SK-N-SH (cell line): Measurements from ENCODE around the gene AAMP. TPM values are rescaled to one million over a fixed set of nuclear protein-coding genes. Genes with fewer than 3 reads are reported as not detected.

ENCODE experiments used
- CTCF ChIA-PET: fragments of 300-600, 350-600 bp; formaldehyde crosslinking; extraction: SDS; loops from one replicate; lab custom pipeline; 2021; lab: Yijun Ruan, JAX
- POLR2A ChIA-PET: fragments of 350-600 bp; sonication (Branson Sonifier 250); formaldehyde crosslinking; extraction: SDS; loops from one replicate; lab custom pipeline; 2020; ENCODE audit warnings: antibody characterized with exemption, inconsistent platforms; lab: Yijun Ruan, JAX
- DNase-seq: peaks from one replicate; pipeline ENCODE4 v3.0.0; 2012
- H2AFZ ChIP-seq: fragments of 200-600 bp; sonication (generic); 2 replicates; pipeline ENCODE4 v1.8.1; 2016; ENCODE audit warnings: antibody characterized with exemption, mild to moderate bottlenecking, low read depth
- H3F3A ChIP-seq: fragments of 200-600 bp; sonication (generic); replicated peaks from 2 replicates; pipeline ENCODE3; 2016; ENCODE audit warnings: antibody characterized with exemption, mild to moderate bottlenecking; ENCODE audit not compliant: insufficient read depth
- H3K27ac ChIP-seq, 2 experiments: fragments of 200-500 bp in 1 of 2; fragments of 200-600 bp in 1 of 2; sonication (Bioruptor generic) in 1 of 2; sonication (generic), shearing (Covaris generic) in 1 of 2; 2 replicates each; pipeline versions ENCODE4 v1.5.1 to v1.6.1; 2014 to 2016; ENCODE audit warnings: low read depth in 2 of 2, inconsistent platforms in 1 of 2, low read length in 1 of 2, mild to moderate bottlenecking in 1 of 2, mixed read lengths in 1 of 2
- H3K27me3 ChIP-seq: fragments of 200-600 bp; sonication (generic), shearing (Covaris generic); 2 replicates; pipeline ENCODE4 v1.6.1; 2016; ENCODE audit warnings: mixed run types; ENCODE audit not compliant: insufficient read depth
- H3K36me3 ChIP-seq, 2 experiments: fragments of 200-500 bp in 1 of 2; fragments of 200-600 bp in 1 of 2; sonication (Bioruptor generic) in 1 of 2; sonication (generic) in 1 of 2; replicated peaks in 1 of 2; 2 replicates each; pipeline versions ENCODE3 to v1.5.1; 2014 to 2016; ENCODE audit warnings: low read length in 1 of 2, mild to moderate bottlenecking in 1 of 2; ENCODE audit not compliant: insufficient read depth in 2 of 2, control insufficient read depth in 1 of 2
- H3K4me1 ChIP-seq, 2 experiments: fragments of 200-500 bp in 1 of 2; fragments of 200-600 bp in 1 of 2; sonication (Bioruptor generic) in 1 of 2; sonication (generic), shearing (Covaris generic) in 1 of 2; 2 replicates each; pipeline versions ENCODE4 v1.5.1 to v1.6.1; 2014 to 2016; ENCODE audit warnings: low read depth in 1 of 2, low read length in 1 of 2, mixed run types in 1 of 2; ENCODE audit not compliant: insufficient read depth in 2 of 2, control insufficient read depth in 1 of 2
- H3K4me2 ChIP-seq: fragments of 200-600 bp; sonication (generic), shearing (Covaris generic); 2 replicates; pipeline ENCODE4 v1.6.1; 2017; ENCODE audit warnings: mixed run types
- H3K4me3 ChIP-seq, 2 experiments: fragments of 200-500 bp in 1 of 2; fragments of 200-600 bp in 1 of 2; sonication (Bioruptor generic) in 1 of 2; sonication (generic), shearing (Covaris generic) in 1 of 2; 2 replicates each; pipeline versions ENCODE4 v1.5.1 to v1.8.1; 2014 to 2016; ENCODE audit warnings: low read depth in 2 of 2, inconsistent platforms in 1 of 2, low read length in 1 of 2, mild to moderate bottlenecking in 1 of 2, mixed read lengths in 1 of 2, moderate library complexity in 1 of 2
- H3K79me2 ChIP-seq: fragments of 200-600 bp; sonication (generic); 2 replicates; pipeline ENCODE4 v1.8.1; 2017; ENCODE audit warnings: mild to moderate bottlenecking; ENCODE audit not compliant: insufficient read depth
- H3K9ac ChIP-seq: fragments of 200-600 bp; sonication (generic); 2 replicates; pipeline ENCODE4 v1.6.1; 2017; ENCODE audit warnings: mixed run types
- H3K9me2 ChIP-seq: fragments of 200-600 bp; sonication (generic); 2 replicates; pipeline ENCODE4 v1.6.1; 2017; ENCODE audit warnings: mixed run types
- H3K9me3 ChIP-seq: fragments of 200-600 bp; sonication (generic); 2 replicates; pipeline ENCODE4 v1.6.1; 2017; ENCODE audit warnings: mixed run types, mild to moderate bottlenecking, moderate library complexity
- H4K20me1 ChIP-seq: fragments of 200-600 bp; sonication (generic); 2 replicates; pipeline ENCODE4 v1.6.1; 2017; ENCODE audit warnings: mild to moderate bottlenecking, mixed run types; ENCODE audit not compliant: insufficient read depth
- ELF1 ChIP-seq: IDR thresholded peaks from 2 replicates; pipeline ENCODE4 v1.4.0; 2012
- MEF2A ChIP-seq: IDR thresholded peaks from 2 replicates; pipeline ENCODE4 v1.4.0; 2012; ENCODE audit warnings: low read depth, borderline replicate concordance
- MXI1 ChIP-seq: IDR thresholded peaks from 2 replicates; pipeline ENCODE4 v1.6.1; 2012; ENCODE audit warnings: mild to moderate bottlenecking, low read depth, low read length, improper control_type of control experiment
- NFIC ChIP-seq: IDR thresholded peaks from 2 replicates; pipeline ENCODE4 v1.4.0; 2012; ENCODE audit warnings: borderline replicate concordance
- RCOR1 ChIP-seq: fragments of 150-350 bp; IDR thresholded peaks from 2 replicates; pipeline ENCODE4 v1.6.1; 2017; ENCODE audit warnings: antibody characterized with exemption, low read length
- RFX5 ChIP-seq: IDR thresholded peaks from 2 replicates; pipeline ENCODE4 v1.6.1; 2012; ENCODE audit warnings: mild to moderate bottlenecking, improper control_type of control experiment, low read length
- SMC3 ChIP-seq: IDR thresholded peaks from 2 replicates; pipeline ENCODE4 v1.6.1; 2012; ENCODE audit warnings: low read depth, low read length, improper control_type of control experiment
- TEAD4 ChIP-seq: IDR thresholded peaks from 2 replicates; pipeline ENCODE4 v1.4.0; 2012; ENCODE audit warnings: mild to moderate bottlenecking, borderline replicate concordance; ENCODE audit not compliant: insufficient read depth
- ZBTB33 ChIP-seq: IDR thresholded peaks from 2 replicates; pipeline ENCODE4 v1.4.0; 2012; ENCODE audit warnings: low read depth, borderline replicate concordance
- WGBS: methylation state at CpG from one replicate; pipeline ENCODE4 v1.1.6; 2017; ENCODE audit warnings: low lambda C conversion rate; 5-methylcytosine and 5-hydroxymethylcytosine counted together
- polyA plus RNA-seq, 3 experiments: library from polyadenylated mRNA; depleted of rRNA; stranded (reverse); fragments of >200 nt; gene quantifications; 2 replicates each; pipeline ENCODE4 v1.2.3, GENCODE V29; 2012
- TF ChIP-seq, protein P1 (sequence below): fragments of 200-600 bp; sonication (generic); IDR thresholded peaks from 2 replicates; pipeline ENCODE4 v1.6.1; 2017; ENCODE audit warnings: antibody characterized with exemption, mild to moderate bottlenecking, moderate library complexity

AAMP gene
- polyA plus RNA-seq, 1 of the 3 experiments (the other 2 are of a cell fraction): 276 TPM

DNA sequence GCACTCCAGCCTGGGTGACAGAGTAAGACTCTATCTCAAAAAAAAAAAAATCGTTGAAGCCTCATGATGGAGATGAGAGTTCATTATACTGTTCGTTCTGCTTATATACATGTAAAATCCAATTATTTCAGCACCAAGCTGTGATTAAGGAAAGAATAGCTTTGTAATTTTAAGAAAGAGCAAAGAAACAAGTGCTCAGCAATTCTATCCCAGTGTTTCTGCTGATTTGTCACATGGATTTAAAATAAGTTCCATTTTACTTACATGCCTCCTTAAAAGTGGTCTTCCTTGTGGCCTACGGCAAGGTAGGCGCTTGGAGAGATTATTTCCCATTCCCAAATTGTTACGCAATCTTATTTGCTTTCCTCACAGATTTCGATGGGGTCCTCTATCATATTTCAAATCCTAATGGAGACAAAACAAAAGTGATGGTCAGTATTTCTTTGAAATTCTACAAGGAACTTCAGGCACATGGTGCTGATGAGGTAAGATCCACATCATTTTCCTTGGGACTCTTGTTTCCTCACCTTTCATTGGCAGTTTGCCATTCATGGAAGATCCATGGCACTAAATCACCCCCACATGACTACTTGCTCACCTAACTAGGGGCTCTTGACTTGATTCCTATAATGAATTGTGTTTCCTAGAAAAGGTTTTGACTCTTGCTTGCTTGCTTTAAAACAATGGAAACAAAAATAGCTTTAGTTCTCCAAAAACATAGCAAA, 41.4 kb downstream of the AAMP start:
- POLR2A ChIA-PET: interaction anchor here (0.7 kb wide), 1 partner anchor 10 kb away, joined by 3 read pairs; no protein-coding TSS in a partner anchor
- peak overlapping the region; percentile 64 to 89; a peak in 3 of 4 replicates for H3K27ac ChIP-seq

GRCh38 chr2:218226903-218227302, 43.0 kb downstream of the AAMP start:
- Histone ChIP-seq H3K9me2 (no peaks in the 10 kb centered on the region), H3K27me3 (no peaks in the 10 kb centered on the region), H2AFZ (no peak overlapping the region), H3K36me3 (peaks cover 69 to 76% of the 10 kb centered on the region in 2 experiments), H3K4me1 (peaks cover 0 to 36% of the 10 kb centered on the region in 2 experiments), H3K9me3 (no peaks in the 10 kb centered on the region), H3K27ac (peak overlapping the region in 1 of 2 experiments; percentile 89; a peak in 2 of 4 replicates), H3K79me2 (peaks cover 88% of the 10 kb centered on the region), H3K4me2 (no peak overlapping the region), H3K4me3 (no peak overlapping the region), H3F3A (peaks cover 45% of the 10 kb centered on the region), H3K9ac (no peak overlapping the region), H4K20me1 (peaks cover 41% of the 10 kb centered on the region)
- TF ChIP-seq ELF1 (no peak), SMC3 (no peak), RFX5 (no peak), MEF2A (no peak), NFIC (no peak), RCOR1 (no peak), ZBTB33 (no peak), TEAD4 (no peak), MXI1 (no peak)
- TF ChIP-seq, protein P1, sequence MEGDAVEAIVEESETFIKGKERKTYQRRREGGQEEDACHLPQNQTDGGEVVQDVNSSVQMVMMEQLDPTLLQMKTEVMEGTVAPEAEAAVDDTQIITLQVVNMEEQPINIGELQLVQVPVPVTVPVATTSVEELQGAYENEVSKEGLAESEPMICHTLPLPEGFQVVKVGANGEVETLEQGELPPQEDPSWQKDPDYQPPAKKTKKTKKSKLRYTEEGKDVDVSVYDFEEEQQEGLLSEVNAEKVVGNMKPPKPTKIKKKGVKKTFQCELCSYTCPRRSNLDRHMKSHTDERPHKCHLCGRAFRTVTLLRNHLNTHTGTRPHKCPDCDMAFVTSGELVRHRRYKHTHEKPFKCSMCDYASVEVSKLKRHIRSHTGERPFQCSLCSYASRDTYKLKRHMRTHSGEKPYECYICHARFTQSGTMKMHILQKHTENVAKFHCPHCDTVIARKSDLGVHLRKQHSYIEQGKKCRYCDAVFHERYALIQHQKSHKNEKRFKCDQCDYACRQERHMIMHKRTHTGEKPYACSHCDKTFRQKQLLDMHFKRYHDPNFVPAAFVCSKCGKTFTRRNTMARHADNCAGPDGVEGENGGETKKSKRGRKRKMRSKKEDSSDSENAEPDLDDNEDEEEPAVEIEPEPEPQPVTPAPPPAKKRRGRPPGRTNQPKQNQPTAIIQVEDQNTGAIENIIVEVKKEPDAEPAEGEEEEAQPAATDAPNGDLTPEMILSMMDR: no peak
- ChIA-PET POLR2A (no interaction called here), CTCF (interaction anchor here (1.1 to 1.5 kb wide), 2 partner anchors 31 to 45 kb away, joined by 3 read pairs; no protein-coding TSS in a partner anchor)
- DNase-seq: no peak
- WGBS: 92% methylated on average over 3 of the region's 3 CpGs

More for the DNA sequence above, 41.4 kb downstream of the AAMP start:
- 87% methylated on average over 6 of the region's 6 CpGs for WGBS
- Histone ChIP-seq H3F3A (peaks cover 45% of the 10 kb centered on the region), H3K4me3 (no peak overlapping the region), H3K79me2 (peaks cover 86% of the 10 kb centered on the region), H4K20me1 (peaks cover 25% of the 10 kb centered on the region), H3K9ac (peak overlapping the region; percentile 20; the same call in 1 of the 2 replicates), H3K27me3 (no peaks in the 10 kb centered on the region), H3K4me2 (peak overlapping the region; percentile 38; the same call in 1 of the 2 replicates), H3K9me2 (no peaks in the 10 kb centered on the region), H3K4me1 (peaks cover 0 to 30% of the 10 kb centered on the region in 2 experiments), H3K36me3 (peaks cover 68 to 85% of the 10 kb centered on the region in 2 experiments), H3K9me3 (no peaks in the 10 kb centered on the region), H2AFZ (no peak overlapping the region)
- DNase-seq: no peak
- TF ChIP-seq ELF1: no peak
- CTCF ChIA-PET: interaction anchor here (1.0 kb wide), 1 partner anchor 10 kb away, joined by 3 read pairs; no protein-coding TSS in a partner anchor
